HG02759 (cell line): ENCODE measurements around the gene PRPF31.

ENCODE experiments used
- ATAC-seq: cut with Tn5 transposase; IDR thresholded peaks from one replicate; pipeline ENCODE4 v1.9.1; 2021; ENCODE audit warnings: mild to moderate bottlenecking, moderate library complexity; ENCODE audit not compliant: unreplicated experiment

PRPF31 gene

GRCh38 chr19:54107876-54108490 is 7.6 kb upstream of the PRPF31 start:
- no peak for ATAC-seq

- no peak for ATAC-seq
Observed at GRCh38 chr19:54108496-54108895, 7.1 kb upstream of the PRPF31 start.

GRCh38 chr19:54109651-54110050 is 5.9 kb upstream of the PRPF31 start:
- no peak for ATAC-seq

GRCh38 chr19:54114340-54115108 is 1.0 kb upstream of the PRPF31 start:
- ATAC-seq = no peak

GRCh38 chr19:54121259-54121658 is 5.7 kb downstream of the PRPF31 start:
- no peak for ATAC-seq

- no peak for ATAC-seq
Observed at GRCh38 chr19:54123682-54124081, 8.1 kb downstream of the PRPF31 start.

GRCh38 chr19:54124393-54124792 is 8.8 kb downstream of the PRPF31 start:
- no peak for ATAC-seq

- ATAC-seq = no peak
Observed at GRCh38 chr19:54125713-54126112, 10.2 kb downstream of the PRPF31 start.

GRCh38 chr19:54127688-54128440 is 12.3 kb downstream of the PRPF31 start:
- no peak for ATAC-seq

- no peak for ATAC-seq
Observed at GRCh38 chr19:54128441-54128725, 12.8 kb downstream of the PRPF31 start.

GRCh38 chr19:54128796-54129616 is 13.5 kb downstream of the PRPF31 start:
- ATAC-seq = no peak

- ATAC-seq = no peak
Observed at GRCh38 chr19:54129617-54129996, 14.1 kb downstream of the PRPF31 start.

- no peak for ATAC-seq
Observed at GRCh38 chr19:54133312-54133956, 17.9 kb downstream of the PRPF31 start.

- no peak for ATAC-seq
Observed at GRCh38 chr19:54133957-54134590, 18.5 kb downstream of the PRPF31 start.

- ATAC-seq = no peak
Observed at GRCh38 chr19:54136086-54136863, 20.7 kb downstream of the PRPF31 start.

GRCh38 chr19:54136864-54137698 is 21.5 kb downstream of the PRPF31 start:
- peak; percentile 79 for ATAC-seq

GRCh38 chr19:54137699-54138488 is 22.3 kb downstream of the PRPF31 start, which contains the start of gene CNOT3:
TSS of gene CNOT3 (plus strand) at chr19:54137762. CDS start at chr19:54142979, 5,217 bp downstream.
- ATAC-seq = no peak
